Karpas-422 (cell line): ENCODE data around the gene COX20. TPM values are rescaled to one million over a fixed set of nuclear protein-coding genes. Genes with fewer than 3 reads are reported as not detected.

Experiments used
- DNase-seq: peaks from one replicate; pipeline ENCODE4 v3.0.0-alpha.2; 2015
- H2AFZ ChIP-seq: fragments of 200-600 bp; sonication (generic); 2 replicates; pipeline ENCODE4 v1.6.1; 2014; ENCODE audit warnings: antibody characterized with exemption, low read length, mixed read lengths
- H3K27ac ChIP-seq: fragments of 200-600 bp; sonication (generic); 2 replicates; pipeline ENCODE4 v1.5.1; 2014; ENCODE audit warnings: mild to moderate bottlenecking, low read length, moderate library complexity
- H3K27me3 ChIP-seq: fragments of 200-600 bp; sonication (generic); 2 replicates; pipeline ENCODE4 v1.6.1; 2014; ENCODE audit warnings: low read length, mixed read lengths
- H3K36me3 ChIP-seq: fragments of 200-600 bp; sonication (generic); 2 replicates; pipeline ENCODE4 v1.6.1; 2014; ENCODE audit warnings: low read length, mixed read lengths; ENCODE audit not compliant: insufficient read depth
- H3K4me1 ChIP-seq: fragments of 200-600 bp; sonication (generic); 2 replicates; pipeline ENCODE4 v1.6.1; 2014; ENCODE audit warnings: mild to moderate bottlenecking, low read length, mixed read lengths
- H3K4me2 ChIP-seq: fragments of 200-600 bp; sonication (generic); 2 replicates; pipeline ENCODE4 v1.6.1; 2014; ENCODE audit warnings: low read length, low read depth, mild to moderate bottlenecking; ENCODE audit not compliant: poor library complexity, severe bottlenecking
- H3K4me3 ChIP-seq: fragments of 200-600 bp; sonication (generic); 2 replicates; pipeline ENCODE4 v1.5.1; 2014; ENCODE audit warnings: mild to moderate bottlenecking, antibody characterized with exemption, low read length, mixed read lengths
- H3K79me2 ChIP-seq: fragments of 200-600 bp; sonication (generic); 2 replicates; pipeline ENCODE4 v1.6.1; 2014; ENCODE audit warnings: mild to moderate bottlenecking, low read length, mixed read lengths
- H3K9ac ChIP-seq: fragments of 200-600 bp; sonication (generic); 2 replicates; pipeline ENCODE4 v1.6.0; 2014; ENCODE audit warnings: low read length
- H3K9me2 ChIP-seq: fragments of 200-600 bp; sonication (generic), shearing (Covaris generic); replicated peaks from 2 replicates; pipeline ENCODE4 v1.6.0; 2014; ENCODE audit warnings: mild to moderate bottlenecking, low read length, moderate library complexity; ENCODE audit not compliant: insufficient read depth
- H3K9me3 ChIP-seq: fragments of 300-700, 200-600 bp; sonication (generic); 2 replicates; pipeline ENCODE4 v1.6.1; 2014; ENCODE audit warnings: low read length, mixed read lengths
- H4K20me1 ChIP-seq: fragments of 200-600 bp; sonication (generic); 2 replicates; pipeline ENCODE4 v1.6.1; 2014; ENCODE audit warnings: mild to moderate bottlenecking, antibody characterized with exemption, low read length, low read depth; ENCODE audit not compliant: insufficient read depth
- total RNA-seq: library from RNA; depleted of rRNA; stranded (reverse); fragments of >200 nt; shearing (Covaris generic); gene quantifications from 2 replicates; pipeline ENCODE4 v1.2.3, GENCODE V29; 2014; ENCODE audit warnings: low replicate concordance; rRNA removed

Gene COX20
- total RNA-seq, 1 experiment from 2014 or later, result 24.1 TPM

GRCh38 chr1:244881552-244882280 is 46.3 kb downstream of the COX20 start:
- H3K9me2 ChIP-seq, result no peaks in the 10 kb centered on the region
- H3K27me3 ChIP-seq, result no peaks in the 10 kb centered on the region
- no peaks in the 10 kb centered on the region for H3K9me3 ChIP-seq
- H3K4me2 ChIP-seq, result no peak overlapping the region
- H4K20me1 ChIP-seq, result no peaks in the 10 kb centered on the region
- no peaks in the 10 kb centered on the region for H3K36me3 ChIP-seq
- no peak overlapping the region for H3K4me3 ChIP-seq
- no peaks in the 10 kb centered on the region for H3K79me2 ChIP-seq
- H2AFZ ChIP-seq, result no peak overlapping the region
- H3K4me1 ChIP-seq, result no peaks in the 10 kb centered on the region
- H3K9ac ChIP-seq, result no peak overlapping the region
- no peak overlapping the region for H3K27ac ChIP-seq
- peak; percentile 30 for DNase-seq

- H3K27me3 ChIP-seq, result no peaks in the 10 kb centered on the region
These were observed 51.8 kb downstream of the COX20 start for GRCh38 chr1:244887281-244887680.

GRCh38 chr1:244893836-244894235 is 58.4 kb downstream of the COX20 start:
- Histone ChIP-seq H3K79me2 (no peaks in the 10 kb centered on the region), H3K4me3 (no peak overlapping the region), H3K4me1 (no peaks in the 10 kb centered on the region), H3K27me3 (no peaks in the 10 kb centered on the region), H3K4me2 (no peak overlapping the region), H3K36me3 (no peaks in the 10 kb centered on the region), H3K27ac (no peak overlapping the region), H3K9ac (no peak overlapping the region), H3K9me2 (no peaks in the 10 kb centered on the region), H2AFZ (no peak overlapping the region), H3K9me3 (no peaks in the 10 kb centered on the region), H4K20me1 (no peaks in the 10 kb centered on the region)
- DNase-seq, result no peak

More at GRCh38 chr1:244887281-244887680, 51.8 kb downstream of the COX20 start:
- Histone ChIP-seq H3K4me3 (no peak overlapping the region), H3K27ac (no peak overlapping the region), H3K9me2 (no peaks in the 10 kb centered on the region), H3K36me3 (no peaks in the 10 kb centered on the region), H3K79me2 (no peaks in the 10 kb centered on the region), H3K4me1 (no peaks in the 10 kb centered on the region), H4K20me1 (no peaks in the 10 kb centered on the region), H3K4me2 (no peak overlapping the region), H3K9ac (no peak overlapping the region), H2AFZ (no peak overlapping the region), H3K9me3 (no peaks in the 10 kb centered on the region)
- DNase-seq, result no peak

Other genes starting within 250 kb of the COX20 start
- 36.9 and 62.6 TPM in 2 replicates for gene DESI2, start 182.5 kb upstream of the COX20 start, total RNA-seq
- 224 and 343 TPM in 2 replicates for gene HNRNPU, start 28.9 kb downstream of the COX20 start, total RNA-seq